ENCODE data around the gene IL36RN.

- TF ChIP-seq CTCF (IDR thresholded peaks at IDR 0.05; ENCODE audit: borderline replicate concordance, extremely low read depth, low read length, poor library complexity, severe bottlenecking) = no peak
- TF ChIP-seq EZH2 (IDR thresholded peaks at IDR 0.05; ENCODE audit: borderline replicate concordance, low read depth, low read length, severe bottlenecking) = no peak
Measured at GRCh38 chr2:113075600-113075999, 16.6 kb downstream of the IL36RN start.
